K562 (cell line): ENCODE measurements around the gene SPAG17. TPM values are rescaled to one million over a fixed set of nuclear protein-coding genes. Genes with fewer than 3 reads are reported as not detected.

Experiments
- BCOR ChIP-seq: fragments of 450-650 bp; IDR thresholded peaks from 2 replicates; pipeline ENCODE4 v1.6.1; 2016
- C11orf30 ChIP-seq: fragments of 450-650 bp; IDR thresholded peaks from 2 replicates; pipeline ENCODE4 v1.6.1; 2016; ENCODE audit warnings: low read depth, mild to moderate bottlenecking
- FOXM1 ChIP-seq, 2 experiments: fragments of 450-650 bp in 1 of 2; sonication (generic) in 1 of 2; formaldehyde crosslinking in 1 of 2; IDR thresholded peaks; 2 replicates each; pipeline versions ENCODE4 v1.6.1 to v1.9.0; 2017 to 2022; ENCODE audit warnings: low read depth in 2 of 2, mild to moderate bottlenecking in 2 of 2, missing genetic modification reagents in 1 of 2, moderate library complexity in 1 of 2
- GATA2 ChIP-seq: sonication (generic); formaldehyde crosslinking; IDR thresholded peaks from 2 replicates; pipeline ENCODE4 v1.4.0; 2020; ENCODE audit warnings: mild to moderate bottlenecking, missing genetic modification reagents
- GTF2A2 ChIP-seq: IDR thresholded peaks from 2 replicates; pipeline ENCODE4 v1.6.1; 2016; ENCODE audit warnings: mild to moderate bottlenecking, missing genetic modification characterization, missing compliant biosample characterization
- HMG20A ChIP-seq: fragments of 450-650 bp; formaldehyde crosslinking; conservative IDR thresholded peaks from 2 replicates; pipeline ENCODE4 v1.4.0; 2020; ENCODE audit warnings: mild to moderate bottlenecking, mixed read lengths
- HMGN3 ChIP-seq: IDR thresholded peaks from 2 replicates; pipeline ENCODE4 v1.6.1; 2011; ENCODE audit warnings: borderline replicate concordance, low read depth, mild to moderate bottlenecking, mixed read lengths, low read length; ENCODE audit not compliant: insufficient read length; ENCODE audit errors: extremely low read depth
- KLF16 ChIP-seq: IDR thresholded peaks from 2 replicates; pipeline ENCODE4 v1.6.1; 2016; ENCODE audit warnings: antibody characterized with exemption
- MAFF ChIP-seq: IDR thresholded peaks from 2 replicates; pipeline ENCODE4 v1.6.1; 2012; ENCODE audit warnings: low read length, improper control_type of control experiment
- MAFG ChIP-seq: fragments of 450-650 bp; conservative IDR thresholded peaks from 2 replicates; pipeline ENCODE4 v1.6.1; 2016; ENCODE audit warnings: missing genetic modification characterization, missing compliant biosample characterization
- PHB ChIP-seq: fragments of 250-450 bp; sonication (Bioruptor Pico); IDR thresholded peaks from 2 replicates; pipeline ENCODE4 v1.5.0; 2021
- SMAD1 ChIP-seq: fragments of 150-350 bp; IDR thresholded peaks from 2 replicates; pipeline ENCODE4 v1.6.1; 2014; ENCODE audit warnings: low read length, low read depth; ENCODE audit not compliant: partially characterized antibody
- SP1 ChIP-seq: sonication (generic); formaldehyde crosslinking; IDR thresholded peaks from 2 replicates; pipeline ENCODE4 v1.8.1; 2022; ENCODE audit warnings: mild to moderate bottlenecking, missing genetic modification reagents
- ZBTB33 ChIP-seq: sonication (generic); formaldehyde crosslinking; IDR thresholded peaks from 2 replicates; pipeline ENCODE4 v1.8.1; 2023; ENCODE audit warnings: mild to moderate bottlenecking, missing genetic modification reagents
- ZNF134 ChIP-seq: fragments of 250-450 bp; sonication (Bioruptor Pico); conservative IDR thresholded peaks from 2 replicates; pipeline ENCODE4 v1.4.0; 2020
- ZNF316 ChIP-seq: fragments of 450-650 bp; IDR thresholded peaks from 2 replicates; pipeline ENCODE4 v1.6.1; 2016
- ZNF507 ChIP-seq: conservative IDR thresholded peaks from 2 replicates; pipeline ENCODE4 v1.6.1; 2017; ENCODE audit warnings: missing genetic modification characterization, missing compliant biosample characterization
- ZNF764 ChIP-seq: fragments of 250-450 bp; sonication (Bioruptor Pico); IDR thresholded peaks from 2 replicates; pipeline ENCODE4 v1.4.0; 2020; ENCODE audit warnings: low read depth, mild to moderate bottlenecking, moderate library complexity
- polyA plus RNA-seq, 8 experiments: library from polyadenylated mRNA; depleted of rRNA in 4 of 8; stranded (reverse) in 5 of 8; unstranded in 3 of 8; fragments of >200 nt; fragmentation: Nextera tagmentation in 2 of 8; fragmentation: Illumina TruSeq in 1 of 8; extraction: Ambion mirVana in 2 of 8; extraction: Trizol in 1 of 8; gene quantifications; 2 replicates each; pipeline versions ENCODE4 v1.2.1 to v1.2.3, GENCODE V29; 2011 to 2014; ENCODE audit warnings: inconsistent platforms in 1 of 8, missing spikeins in 1 of 8
- total RNA-seq, 7 experiments: library from RNA; depleted of rRNA in 6 of 7; stranded (reverse); fragments of >200 nt in 6 of 7; fragmentation: Illumina TruSeq in 2 of 7; extraction: Trizol in 2 of 7; gene quantifications; 2 replicates each; pipeline versions ENCODE4 v1.2.1 to v1.2.3, GENCODE V29; 2011 to 2021; ENCODE audit warnings: low replicate concordance in 1 of 7
- TF ChIP-seq, protein P1 (sequence below), 2 experiments: fragments of 450-650 bp in 1 of 2; IDR thresholded peaks; 2 replicates each; pipeline ENCODE4 v1.6.1; 2011 to 2017; ENCODE audit warnings: low read depth in 2 of 2, antibody characterized with exemption in 1 of 2, borderline replicate concordance in 1 of 2, low read length in 1 of 2, mild to moderate bottlenecking in 1 of 2, mixed read lengths in 1 of 2; ENCODE audit not compliant: control insufficient read depth in 1 of 2
- TF ChIP-seq, protein P2 (sequence below): fragments of 250-450 bp; sonication (Bioruptor Pico); IDR thresholded peaks from 2 replicates; pipeline ENCODE4 v1.8.0; 2021; ENCODE audit warnings: moderate library complexity, mild to moderate bottlenecking, inconsistent platforms
- TF ChIP-seq, protein P3 (sequence below): fragments of 200-800 bp; sonication (Bioruptor generic); IDR thresholded peaks from 2 replicates; pipeline ENCODE4 v1.6.1; 2017; ENCODE audit warnings: missing genetic modification characterization, missing compliant biosample characterization
- TF ChIP-seq, protein P4 (sequence below): fragments of 450-650 bp; formaldehyde crosslinking; conservative IDR thresholded peaks from 2 replicates; pipeline ENCODE4 v1.4.0; 2022; ENCODE audit warnings: mild to moderate bottlenecking, missing genetic modification characterization

The SPAG17 gene
- total and polyA plus RNA-seq, 9 of the 15 experiments (the other 6 are each of a cell fraction or from before 2014, with no cell fraction given), result 0.07 to 2.1 (median 1.5) TPM

- TF ChIP-seq, protein P1, sequence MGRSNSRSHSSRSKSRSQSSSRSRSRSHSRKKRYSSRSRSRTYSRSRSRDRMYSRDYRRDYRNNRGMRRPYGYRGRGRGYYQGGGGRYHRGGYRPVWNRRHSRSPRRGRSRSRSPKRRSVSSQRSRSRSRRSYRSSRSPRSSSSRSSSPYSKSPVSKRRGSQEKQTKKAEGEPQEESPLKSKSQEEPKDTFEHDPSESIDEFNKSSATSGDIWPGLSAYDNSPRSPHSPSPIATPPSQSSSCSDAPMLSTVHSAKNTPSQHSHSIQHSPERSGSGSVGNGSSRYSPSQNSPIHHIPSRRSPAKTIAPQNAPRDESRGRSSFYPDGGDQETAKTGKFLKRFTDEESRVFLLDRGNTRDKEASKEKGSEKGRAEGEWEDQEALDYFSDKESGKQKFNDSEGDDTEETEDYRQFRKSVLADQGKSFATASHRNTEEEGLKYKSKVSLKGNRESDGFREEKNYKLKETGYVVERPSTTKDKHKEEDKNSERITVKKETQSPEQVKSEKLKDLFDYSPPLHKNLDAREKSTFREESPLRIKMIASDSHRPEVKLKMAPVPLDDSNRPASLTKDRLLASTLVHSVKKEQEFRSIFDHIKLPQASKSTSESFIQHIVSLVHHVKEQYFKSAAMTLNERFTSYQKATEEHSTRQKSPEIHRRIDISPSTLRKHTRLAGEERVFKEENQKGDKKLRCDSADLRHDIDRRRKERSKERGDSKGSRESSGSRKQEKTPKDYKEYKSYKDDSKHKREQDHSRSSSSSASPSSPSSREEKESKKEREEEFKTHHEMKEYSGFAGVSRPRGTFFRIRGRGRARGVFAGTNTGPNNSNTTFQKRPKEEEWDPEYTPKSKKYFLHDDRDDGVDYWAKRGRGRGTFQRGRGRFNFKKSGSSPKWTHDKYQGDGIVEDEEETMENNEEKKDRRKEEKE (IDR thresholded peaks at IDR 0.05; ENCODE audit: borderline replicate concordance in 1 of 2, control insufficient read depth in 1 of 2, low read depth in 2 of 2, low read length in 1 of 2), result no peak
- peak; percentile 18; the same call in 1 of the 2 replicates for TF ChIP-seq MAFF
- no peak for TF ChIP-seq PHB
- TF ChIP-seq GTF2A2 (tag), result no peak
- no peak for TF ChIP-seq SP1
- TF ChIP-seq, protein P2, sequence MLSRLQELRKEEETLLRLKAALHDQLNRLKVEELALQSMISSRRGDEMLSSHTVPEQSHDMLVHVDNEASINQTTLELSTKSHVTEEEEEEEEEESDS (CRISPR knock-in tag), result no peak
- TF ChIP-seq MAFG, result 0 out of 2 replicates have a peak, but pooled peaks have one; percentile 24
- TF ChIP-seq BCOR, result no peak
- TF ChIP-seq, protein P3, sequence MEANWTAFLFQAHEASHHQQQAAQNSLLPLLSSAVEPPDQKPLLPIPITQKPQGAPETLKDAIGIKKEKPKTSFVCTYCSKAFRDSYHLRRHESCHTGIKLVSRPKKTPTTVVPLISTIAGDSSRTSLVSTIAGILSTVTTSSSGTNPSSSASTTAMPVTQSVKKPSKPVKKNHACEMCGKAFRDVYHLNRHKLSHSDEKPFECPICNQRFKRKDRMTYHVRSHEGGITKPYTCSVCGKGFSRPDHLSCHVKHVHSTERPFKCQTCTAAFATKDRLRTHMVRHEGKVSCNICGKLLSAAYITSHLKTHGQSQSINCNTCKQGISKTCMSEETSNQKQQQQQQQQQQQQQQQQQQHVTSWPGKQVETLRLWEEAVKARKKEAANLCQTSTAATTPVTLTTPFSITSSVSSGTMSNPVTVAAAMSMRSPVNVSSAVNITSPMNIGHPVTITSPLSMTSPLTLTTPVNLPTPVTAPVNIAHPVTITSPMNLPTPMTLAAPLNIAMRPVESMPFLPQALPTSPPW (CRISPR knock-in tag), result no peak
- TF ChIP-seq ZNF764 (CRISPR knock-in tag), result no peak
- no peak for TF ChIP-seq KLF16
- no peak for TF ChIP-seq ZNF134 (CRISPR knock-in tag)
- TF ChIP-seq ZNF507 (tag), result no peak
- no peak for TF ChIP-seq FOXM1 (IDR thresholded peaks at IDR 0.05; ENCODE audit: low read depth)
- TF ChIP-seq FOXM1 (CRISPR knock-in tag; IDR thresholded peaks at IDR 0.05; ENCODE audit: low read depth), result no peak
- no peak for TF ChIP-seq ZBTB33 (CRISPR knock-in tag)
- peak; percentile 58 for TF ChIP-seq ZNF316
- TF ChIP-seq, protein P4, sequence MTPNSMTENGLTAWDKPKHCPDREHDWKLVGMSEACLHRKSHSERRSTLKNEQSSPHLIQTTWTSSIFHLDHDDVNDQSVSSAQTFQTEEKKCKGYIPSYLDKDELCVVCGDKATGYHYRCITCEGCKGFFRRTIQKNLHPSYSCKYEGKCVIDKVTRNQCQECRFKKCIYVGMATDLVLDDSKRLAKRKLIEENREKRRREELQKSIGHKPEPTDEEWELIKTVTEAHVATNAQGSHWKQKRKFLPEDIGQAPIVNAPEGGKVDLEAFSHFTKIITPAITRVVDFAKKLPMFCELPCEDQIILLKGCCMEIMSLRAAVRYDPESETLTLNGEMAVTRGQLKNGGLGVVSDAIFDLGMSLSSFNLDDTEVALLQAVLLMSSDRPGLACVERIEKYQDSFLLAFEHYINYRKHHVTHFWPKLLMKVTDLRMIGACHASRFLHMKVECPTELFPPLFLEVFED (CRISPR knock-in tag), result no peak
- TF ChIP-seq HMGN3, result no peak
- no peak for TF ChIP-seq SMAD1
- no peak for TF ChIP-seq HMG20A (CRISPR knock-in tag)
- no peak for TF ChIP-seq GATA2 (CRISPR knock-in tag)
- peak; percentile 33; the same call in 1 of the 2 replicates for TF ChIP-seq C11orf30
Measured at GRCh38 chr1:118206966-118207365, 21.9 kb upstream of the SPAG17 start (continued).
